Transverse colon (tissue), 4 donors: ENCODE data around the gene CCT6B. TPM values are rescaled to one million over a fixed set of nuclear protein-coding genes. Genes with fewer than 3 reads are reported as not detected.

Source experiments
- DNase-seq: peaks from one replicate; pipeline ENCODE4 v3.0.0-alpha.2; 2019
- H3K27ac ChIP-seq, 4 donors: fragments of 200-600 bp; sonication (generic); 2 replicates each; pipeline ENCODE4 v1.5.1; 2016 to 2018; ENCODE audit warnings: inconsistent platforms in 4 of 4
- H3K27me3 ChIP-seq: fragments of 200-600 bp; sonication (generic); 2 replicates; pipeline ENCODE4 v1.5.1; 2017; ENCODE audit warnings: inconsistent platforms
- H3K36me3 ChIP-seq, 4 donors: fragments of 200-600 bp; sonication (generic); 2 replicates each; pipeline ENCODE4 v1.5.1; 2017 to 2019; ENCODE audit warnings: inconsistent platforms in 4 of 4
- H3K4me1 ChIP-seq, 4 donors: fragments of 200-600 bp; sonication (generic); 2 replicates each; pipeline ENCODE4 v1.5.1; 2017 to 2020; ENCODE audit warnings: inconsistent platforms in 4 of 4
- H3K4me3 ChIP-seq, 4 donors: fragments of 200-600 bp; sonication (generic); 1 replicate in 1 of 4; 2 replicates in 3 of 4; pipeline versions ENCODE4 v1.5.1 to v1.6.1; 2017 to 2019; ENCODE audit warnings: inconsistent platforms in 4 of 4
- H3K9me3 ChIP-seq, 2 donors: fragments of 200-600 bp; sonication (generic); 2 replicates each; pipeline ENCODE4 v1.5.1; 2017 to 2019; ENCODE audit warnings: inconsistent platforms in 2 of 2
- CTCF ChIP-seq, 5 experiments: fragments of 200-600 bp in 3 of 5; fragments of 450-650 bp in 2 of 5; sonication (generic) in 3 of 5; IDR thresholded peaks; 1 replicate in 2 of 5; 2 replicates in 3 of 5; pipeline ENCODE4 v1.5.1; 2016 to 2017; ENCODE audit warnings: antibody characterized with exemption in 5 of 5, inconsistent platforms in 3 of 5, mild to moderate bottlenecking in 2 of 5, moderate library complexity in 1 of 5
- EP300 ChIP-seq: sonication (generic); formaldehyde crosslinking; IDR thresholded peaks from one replicate; pipeline ENCODE4 v1.6.1; 2017; ENCODE audit warnings: antibody characterized with exemption, low read depth
- POLR2A ChIP-seq: fragments of 450-650 bp; IDR thresholded peaks from one replicate; pipeline ENCODE4 v1.6.1; 2016; ENCODE audit warnings: antibody characterized with exemption, mild to moderate bottlenecking, moderate library complexity
- POLR2AphosphoS5 ChIP-seq, 3 donors: sonication (generic); formaldehyde crosslinking; IDR thresholded peaks; one replicate each; pipeline ENCODE4 v1.6.1; 2016; ENCODE audit warnings: antibody characterized with exemption in 3 of 3
- WGBS, 2 donors: methylation state at CpG; one replicate each; pipeline ENCODE4 v1.1.5; 2018; ENCODE audit warnings: low coverage in 1 of 2; 5-methylcytosine and 5-hydroxymethylcytosine counted together
- in situ Hi-C, 4 donors: fragments of 200-750 bp; cut with MboI; loops; one replicate each; pipeline versions ENCODE4 v1.15.0 to v1.15.1; 2017; ENCODE audit warnings: low sequenced_read_pairs in 3 of 4, low pct_ligation_motif_present in 1 of 4, low pct_unique_long_range_greater_than_20kb in 1 of 4
- intact Hi-C: fragments of 100-400 bp; cut with DNase I; formaldehyde crosslinking; loops from one replicate; pipeline ENCODE4 v1.15.1; 2023; ENCODE audit warnings: low total_unique reads
- total RNA-seq, 4 donors: library from RNA; depleted of rRNA; stranded (reverse); fragments of >200 nt; gene quantifications; one replicate each; pipeline ENCODE4 v1.1.0, GENCODE V29; 2016

CCT6B gene
- total RNA-seq, 4 donors from 2014 or later, result 0.96 to 1.9 TPM; not detected in 2

- intact Hi-C loops (no loop called here), in situ Hi-C loops (loop anchor here in 1 of 4 donors (25.0 kb wide), 1 partner anchor 100 kb away; no protein-coding TSS in a partner anchor)
- H3K27me3 ChIP-seq, result no peaks in the 10 kb centered on the region
- 60 to 70% methylated on average over 1 to 2 of the region's 2 CpGs for WGBS, 2 donors
- H3K27ac ChIP-seq, result peak overlapping the region in 2 of 4 donors; percentile 23 to 25
- no peak overlapping the region for H3K4me3 ChIP-seq
- H3K36me3 ChIP-seq, result peaks cover 0 to 9% (median 3%) of the 10 kb centered on the region in 4 donors
- TF ChIP-seq CTCF (IDR thresholded peaks at IDR 0.05) (no peak), POLR2A (no peak), POLR2AphosphoS5 (IDR thresholded peaks at IDR 0.05) (no peak), EP300 (no peak)
- DNase-seq, result no peak
- no peaks in the 10 kb centered on the region for H3K9me3 ChIP-seq
- H3K4me1 ChIP-seq, result peaks cover 7 to 40% (median 17%) of the 10 kb centered on the region in 4 donors
Measured at GRCh38 chr17:34987232-34987631, 26.0 kb upstream of the CCT6B start.

GRCh38 chr17:34981538-34982241, 20.4 kb upstream of the CCT6B start:
- WGBS, 2 donors, result 0 to 12% methylated on average over 3 to 8 of the region's 8 CpGs
- H3K27me3 ChIP-seq, result no peaks in the 10 kb centered on the region
- no peak for DNase-seq
- in situ Hi-C loops (loop anchor here in 1 of 4 donors (25.0 kb wide), 1 partner anchor 106 kb away; no protein-coding TSS in a partner anchor), intact Hi-C loops (loop anchor here (1.0 kb wide), 1 partner anchor 20 kb away; the partner anchor contains the start of genes CCT6B and ZNF830)
- peak in 1 of 3 donors; percentile 21 for TF ChIP-seq POLR2AphosphoS5 (IDR thresholded peaks at IDR 0.05)
- TF ChIP-seq POLR2A, result no peak
- TF ChIP-seq CTCF (IDR thresholded peaks at IDR 0.05), result no peak
- no peak for TF ChIP-seq EP300
- H3K36me3 ChIP-seq, result no peaks in the 10 kb centered on the region
- H3K4me3 ChIP-seq, result peak overlapping the region; percentile 73 to 97 (median 80)
- no peaks in the 10 kb centered on the region for H3K9me3 ChIP-seq
- peak overlapping the region; percentile 96 to 100 (median 96) for H3K27ac ChIP-seq
- H3K4me1 ChIP-seq, result peaks cover 3 to 29% (median 13%) of the 10 kb centered on the region in 4 donors

- peak overlapping the region; percentile 73 to 97 (median 80) for H3K4me3 ChIP-seq
- 1% methylated on average over 47 of the region's 69 CpGs; no CpG with 5 or more reads in 1 of the 2 donors for WGBS, 2 donors
- in situ Hi-C loops, result loop anchor here in 1 of 4 donors (25.0 kb wide), 1 partner anchor 106 kb away; no protein-coding TSS in a partner anchor
- no peaks in the 10 kb centered on the region for H3K27me3 ChIP-seq
- intact Hi-C loops, result no loop called here
- TF ChIP-seq CTCF (IDR thresholded peaks at IDR 0.05), result peak; percentile 33 to 57 (median 41)
- TF ChIP-seq POLR2AphosphoS5 (IDR thresholded peaks at IDR 0.05), result peak in 2 of 3 donors; percentile 46 to 62
- peak; percentile 63 for TF ChIP-seq POLR2A
- no peak for TF ChIP-seq EP300
- peak; percentile 78 for DNase-seq
- no peaks in the 10 kb centered on the region for H3K9me3 ChIP-seq
- peaks cover 3 to 29% (median 13%) of the 10 kb centered on the region in 4 donors for H3K4me1 ChIP-seq
- peak overlapping the region; percentile 96 to 100 (median 96) for H3K27ac ChIP-seq
- no peaks in the 10 kb centered on the region for H3K36me3 ChIP-seq
Measured at GRCh38 chr17:34980681-34981537, 19.6 kb upstream of the CCT6B start.

GRCh38 chr17:34980353-34980680, 19.1 kb upstream of the CCT6B start, which contains the start of gene LIG3:
LIG3 (plus strand) TSS chr17:34980512; CDS start chr17:34983006, 2,494 bp downstream.
- 0 to 1% methylated on average over 3 to 38 of the region's 39 CpGs for WGBS, 2 donors
- intact Hi-C loops (no loop called here), in situ Hi-C loops (loop anchor here in 1 of 4 donors (25.0 kb wide), 1 partner anchor 107 kb away; no protein-coding TSS in a partner anchor)
- H3K4me3 ChIP-seq, result peak within 1 kb of the TSS; percentile 73 to 97 (median 80)
- H3K9me3 ChIP-seq, result no peaks in the 10 kb centered on the region
- no peaks in the 10 kb centered on the region for H3K36me3 ChIP-seq
- H3K27ac ChIP-seq, result peak within 1 kb of the TSS; percentile 96 to 100 (median 96)
- H3K27me3 ChIP-seq, result no peaks in the 10 kb centered on the region
- TF ChIP-seq POLR2AphosphoS5 (IDR thresholded peaks at IDR 0.05) (peak; percentile 76 to 86 (median 80)), POLR2A (peak; percentile 39), EP300 (no peak), CTCF (IDR thresholded peaks at IDR 0.05) (no peak)
- peaks cover 3 to 29% (median 13%) of the 10 kb centered on the region in 4 donors for H3K4me1 ChIP-seq
- peak; percentile 96 for DNase-seq
